ENCODE results near the gene DUSP3.

DUSP3 gene

DNA sequence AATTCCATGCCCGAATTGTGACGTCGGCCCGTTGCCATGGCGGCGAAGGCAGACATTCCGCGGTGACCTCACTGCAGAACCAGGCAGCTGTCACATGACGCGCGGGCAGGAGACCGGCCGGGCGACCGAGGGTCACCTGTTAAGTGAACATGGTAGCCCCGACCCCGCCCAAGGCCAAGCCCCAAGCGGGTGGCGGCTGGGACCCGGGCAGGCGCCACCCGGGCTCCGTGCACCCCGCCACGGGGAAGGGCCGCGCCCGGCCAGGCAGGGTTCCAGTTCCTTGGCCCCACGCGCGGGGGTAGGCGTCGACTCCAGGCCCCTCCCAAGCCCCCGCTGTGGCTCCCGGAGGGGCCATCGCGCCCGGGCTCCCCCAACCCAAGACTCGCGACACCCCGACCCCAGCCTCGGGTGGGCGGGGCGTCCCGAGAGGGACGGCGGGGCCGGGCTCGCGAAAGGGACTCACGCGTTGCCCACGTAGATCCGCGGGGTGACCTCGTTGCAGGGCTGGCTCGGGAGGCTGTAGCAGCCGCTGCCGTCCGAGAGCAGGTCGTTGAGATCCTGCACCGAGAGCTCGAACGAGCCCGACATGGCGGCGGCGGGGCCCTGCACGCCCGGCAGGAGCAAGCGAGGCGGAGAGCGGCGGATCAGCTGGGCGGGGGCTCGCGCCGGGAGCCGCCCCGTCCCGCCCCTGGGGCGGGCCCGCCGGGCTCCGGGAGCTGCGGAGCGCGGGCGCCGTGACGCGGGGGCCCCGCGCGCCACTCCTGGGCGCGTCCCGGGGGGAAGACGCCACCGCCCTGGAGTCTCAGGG is at the start of gene DUSP3:
Gene DUSP3, minus strand, starts transcription at position 641 of the 808 bp plus-strand sequence. Its CDS starts 53 bp downstream, at position 588.
- peak; percentile 88 for DNase-seq

- no peak for DNase-seq
Measured at GRCh38 chr17:43827596-43827995, 48.8 kb upstream of the DUSP3 start.

- no peak for DNase-seq
Measured at GRCh38 chr17:43826206-43826605, 47.4 kb upstream of the DUSP3 start.

GRCh38 chr17:43825567-43825966 is 46.8 kb upstream of the DUSP3 start:
- no peak for DNase-seq

GRCh38 chr17:43823350-43824084 is 44.7 kb upstream of the DUSP3 start:
- no peak for DNase-seq

- no peak for DNase-seq
Measured at GRCh38 chr17:43822570-43823190, 43.9 kb upstream of the DUSP3 start.

GRCh38 chr17:43820759-43821158 is 42.0 kb upstream of the DUSP3 start:
- DNase-seq = no peak

GRCh38 chr17:43818966-43819365 is 40.2 kb upstream of the DUSP3 start:
- DNase-seq = no peak

GRCh38 chr17:43817826-43818225 is 39.0 kb upstream of the DUSP3 start:
- no peak for DNase-seq

GRCh38 chr17:43816336-43817320 is 37.9 kb upstream of the DUSP3 start:
- DNase-seq = peak; percentile 28

- no peak for DNase-seq
Measured at GRCh38 chr17:43814714-43815113, 35.9 kb upstream of the DUSP3 start.

- DNase-seq = no peak
Measured at GRCh38 chr17:43814026-43814425, 35.2 kb upstream of the DUSP3 start.

DNA sequence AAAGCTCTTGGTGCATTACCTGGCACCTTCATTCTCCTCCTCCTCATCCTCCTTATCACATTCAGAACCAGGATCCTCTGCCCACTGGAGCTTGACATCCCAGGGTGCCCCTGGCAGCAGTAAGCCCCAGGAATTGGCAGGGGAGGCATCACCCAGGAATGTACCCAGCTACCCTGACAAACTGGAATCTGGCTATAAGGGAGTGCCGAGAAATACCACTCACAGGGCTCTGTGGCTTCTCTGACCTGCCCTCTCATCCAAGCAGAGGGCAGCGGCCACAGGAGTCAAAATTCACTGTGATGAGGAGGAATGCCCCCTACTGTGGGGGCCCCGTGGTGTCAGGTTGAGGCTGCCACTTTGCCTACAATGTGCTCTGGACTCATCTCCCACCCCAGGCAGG is 34.6 kb upstream of the DUSP3 start:
- DNase-seq = no peak

DNA sequence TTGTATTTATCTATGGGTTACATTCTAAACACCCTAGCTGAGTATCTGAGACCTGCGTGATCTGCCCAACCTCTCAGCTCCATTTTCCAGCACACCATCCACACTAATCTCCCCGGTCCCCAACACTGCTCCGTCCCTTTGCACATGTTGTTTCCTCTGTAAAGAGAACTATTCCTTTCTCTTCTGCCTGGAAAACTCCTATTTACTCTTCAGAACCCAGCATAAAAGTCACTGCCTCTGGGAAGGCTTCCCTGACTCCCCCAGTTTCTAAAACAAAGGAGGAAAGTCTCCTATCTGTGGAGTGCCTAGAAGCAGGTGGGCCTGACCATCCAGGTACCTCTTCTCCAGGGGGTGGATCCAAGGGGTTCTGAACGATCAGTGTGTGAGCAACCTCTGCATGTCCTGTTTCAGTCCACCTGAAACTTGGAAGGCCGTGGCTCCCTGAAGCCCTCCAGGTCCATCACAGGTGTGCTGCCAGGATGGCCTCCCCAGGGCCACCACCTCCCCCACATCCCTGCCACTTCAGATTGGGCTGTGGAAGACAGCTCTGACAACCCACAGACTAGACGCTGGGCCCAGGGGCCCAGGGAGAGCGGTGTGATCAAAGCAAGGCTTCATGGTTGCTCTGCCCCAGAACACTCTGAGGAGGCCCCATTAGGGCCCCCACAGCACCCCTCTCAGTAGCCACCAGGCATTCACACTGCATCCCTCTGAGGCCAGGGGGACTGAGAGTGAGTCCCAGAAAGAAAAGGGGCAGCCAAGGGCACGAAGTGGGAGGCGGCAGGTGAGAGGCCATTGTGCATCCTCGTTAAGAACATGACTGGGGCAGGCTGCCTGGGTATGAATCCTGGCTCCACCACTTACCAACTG is 33.9 kb upstream of the DUSP3 start:
- no peak for DNase-seq

DNA sequence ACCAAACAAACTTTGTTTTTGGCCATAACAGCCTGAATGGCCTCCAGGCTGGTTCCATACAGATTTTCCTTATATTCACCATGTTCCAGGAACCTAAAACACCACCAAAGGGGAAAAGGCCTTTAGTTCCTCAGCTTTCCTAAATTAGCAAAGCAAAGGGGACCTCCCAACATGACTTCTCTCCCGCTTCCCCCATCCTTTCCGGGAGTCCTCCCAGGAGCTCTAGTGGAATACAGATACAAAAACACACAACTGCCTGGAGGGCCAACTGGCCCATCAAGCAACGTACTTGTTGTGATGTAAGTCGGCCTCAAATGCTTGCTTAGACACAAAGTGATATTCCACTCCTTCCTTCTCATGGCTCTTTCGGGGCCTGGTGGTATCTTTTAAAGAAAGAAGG is 32.0 kb upstream of the DUSP3 start:
- DNase-seq = no peak

- no peak for DNase-seq
Measured at GRCh38 chr17:43810226-43810715, 31.5 kb upstream of the DUSP3 start.

DNA sequence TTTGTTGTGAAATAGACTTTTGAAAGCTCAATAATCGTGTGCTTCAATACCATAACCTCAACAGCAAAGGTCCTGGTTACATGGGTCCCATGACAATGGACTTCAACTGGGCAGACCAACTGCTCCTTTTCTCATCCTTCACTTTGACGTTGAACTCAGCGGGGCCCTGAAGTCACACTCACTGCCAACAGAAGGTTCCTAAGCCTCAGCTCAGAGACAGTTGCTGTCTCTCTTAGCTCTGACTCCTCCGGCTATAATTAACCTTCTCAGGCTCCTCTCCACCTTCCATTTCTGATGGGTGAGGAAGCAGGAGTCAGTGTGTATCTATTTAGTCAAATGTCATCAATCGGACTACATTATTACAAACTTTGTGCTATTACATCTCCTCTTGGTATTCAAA is 30.3 kb upstream of the DUSP3 start:
- DNase-seq = no peak

GRCh38 chr17:43808076-43808475 is 29.3 kb upstream of the DUSP3 start:
- DNase-seq = no peak

DNA sequence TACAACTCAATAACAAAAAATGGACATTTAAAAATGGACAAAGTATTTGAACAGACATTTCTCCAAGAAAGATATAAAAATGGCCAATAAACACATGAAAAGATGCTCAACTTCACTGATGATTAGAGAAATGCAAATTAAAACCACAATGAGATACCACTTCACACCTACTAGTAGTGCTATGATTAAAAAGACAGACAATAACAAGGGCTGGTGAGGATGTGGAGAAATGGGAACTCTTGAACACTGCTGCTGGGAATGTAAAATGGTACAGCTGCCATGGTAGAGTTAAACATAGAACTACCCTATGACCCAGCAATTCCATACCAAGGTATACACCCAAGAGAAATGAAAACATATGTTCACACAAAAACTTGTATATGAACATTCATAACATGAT is 26.3 kb upstream of the DUSP3 start:
- DNase-seq = no peak

GRCh38 chr17:43803758-43804157 is 25.0 kb upstream of the DUSP3 start:
- DNase-seq = no peak

- no peak for DNase-seq
Measured at GRCh38 chr17:43801844-43802243, 23.1 kb upstream of the DUSP3 start.
